ENCODE measurements around the gene CASZ1. TPM values are rescaled to one million over a fixed set of nuclear protein-coding genes. Genes with fewer than 3 reads are reported as not detected.

Gene CASZ1
- total RNA-seq, 2 experiments from 2014 or later, result 11.0 to 11.5 TPM

- H3K4me1 Mint-ChIP-seq, result peaks cover 17% of the 10 kb centered on the region
- peaks cover 6% of the 10 kb centered on the region for H3K27me3 Mint-ChIP-seq
- peak; percentile 8 for ATAC-seq (ENCODE audit: low read depth)
- peak; percentile 73 for DNase-seq
- H3K27ac Mint-ChIP-seq, result peak overlapping the region; percentile 82
- POLR2A ChIA-PET, result interaction anchor here (0.5 to 0.8 kb wide), 2 partner anchors 100 to 1325 kb away, joined by 3 to 5 read pairs; no protein-coding TSS in a partner anchor
- H3K36me3 Mint-ChIP-seq, result no peaks in the 10 kb centered on the region
- H3K9me3 Mint-ChIP-seq, result no peaks in the 10 kb centered on the region
- H3K4me3 Mint-ChIP-seq, result peak overlapping the region; percentile 88
Observed at GRCh38 chr1:10693497-10694273, 102.8 kb downstream of the CASZ1 start.

GRCh38 chr1:10693152-10693496, 103.3 kb downstream of the CASZ1 start:
- ATAC-seq (ENCODE audit: low read depth), result no peak
- Mint-ChIP-seq H3K4me1 (peaks cover 17% of the 10 kb centered on the region), H3K27ac (no peak overlapping the region), H3K4me3 (peak overlapping the region; percentile 88), H3K27me3 (peaks cover 6% of the 10 kb centered on the region), H3K9me3 (no peaks in the 10 kb centered on the region), H3K36me3 (no peaks in the 10 kb centered on the region)
- POLR2A ChIA-PET, result interaction anchor here (0.5 to 0.8 kb wide), 2 partner anchors 101 to 1326 kb away, joined by 3 to 5 read pairs; no protein-coding TSS in a partner anchor
- no peak for DNase-seq

GRCh38 chr1:10692401-10693021, 103.9 kb downstream of the CASZ1 start:
- Mint-ChIP-seq H3K4me3 (peak overlapping the region; percentile 88), H3K4me1 (peaks cover 17% of the 10 kb centered on the region)
- POLR2A ChIA-PET, result interaction anchor here (0.8 kb wide), 1 partner anchor 101 kb away, joined by 5 read pairs; no protein-coding TSS in a partner anchor

GRCh38 chr1:10691740-10692125, 104.7 kb downstream of the CASZ1 start:
- Mint-ChIP-seq H3K27ac (no peak overlapping the region), H3K27me3 (peaks cover 6% of the 10 kb centered on the region), H3K4me1 (peaks cover 17% of the 10 kb centered on the region), H3K9me3 (no peaks in the 10 kb centered on the region), H3K36me3 (no peaks in the 10 kb centered on the region), H3K4me3 (no peak overlapping the region)
- POLR2A ChIA-PET, result no interaction called here
- no peak for DNase-seq
- no peak for ATAC-seq (ENCODE audit: low read depth)

More at GRCh38 chr1:10692401-10693021, 103.9 kb downstream of the CASZ1 start:
- peak; percentile 71 for DNase-seq
- Mint-ChIP-seq H3K36me3 (no peaks in the 10 kb centered on the region), H3K27me3 (peaks cover 6% of the 10 kb centered on the region), H3K9me3 (no peaks in the 10 kb centered on the region), H3K27ac (no peak overlapping the region)
- ATAC-seq (ENCODE audit: low read depth), result peak; percentile 61

- POLR2A ChIA-PET, result no interaction called here
- Mint-ChIP-seq H3K27ac (no peak overlapping the region), H3K27me3 (peaks cover 2% of the 10 kb centered on the region), H3K36me3 (no peaks in the 10 kb centered on the region), H3K4me1 (peaks cover 15% of the 10 kb centered on the region), H3K9me3 (no peaks in the 10 kb centered on the region), H3K4me3 (no peak overlapping the region)
- ATAC-seq (ENCODE audit: low read depth), result no peak
- no peak for DNase-seq
Observed at GRCh38 chr1:10691075-10691739, 105.2 kb downstream of the CASZ1 start.

GRCh38 chr1:10690484-10690883, 106.0 kb downstream of the CASZ1 start:
- Mint-ChIP-seq H3K9me3 (no peaks in the 10 kb centered on the region), H3K27me3 (peaks cover under 1% of the 10 kb centered on the region), H3K36me3 (no peaks in the 10 kb centered on the region), H3K4me1 (peaks cover 14% of the 10 kb centered on the region), H3K27ac (no peak overlapping the region), H3K4me3 (no peak overlapping the region)
- DNase-seq (no peak), ATAC-seq (ENCODE audit: low read depth) (no peak)
- POLR2A ChIA-PET, result interaction anchor here (0.6 kb wide), 1 partner anchor 1313 kb away, joined by 3 read pairs; no protein-coding TSS in a partner anchor

- Mint-ChIP-seq H3K27ac (no peak overlapping the region), H3K27me3 (no peaks in the 10 kb centered on the region), H3K36me3 (no peaks in the 10 kb centered on the region), H3K4me3 (no peak overlapping the region), H3K4me1 (peaks cover 11% of the 10 kb centered on the region), H3K9me3 (no peaks in the 10 kb centered on the region)
- ATAC-seq (ENCODE audit: low read depth), result no peak
- POLR2A ChIA-PET, result no interaction called here
- no peak for DNase-seq
Observed at GRCh38 chr1:10688409-10688786, 108.0 kb downstream of the CASZ1 start.

- Mint-ChIP-seq H3K27ac (peak overlapping the region; percentile 63), H3K4me1 (peaks cover 6% of the 10 kb centered on the region), H3K9me3 (no peaks in the 10 kb centered on the region), H3K4me3 (no peak overlapping the region), H3K36me3 (no peaks in the 10 kb centered on the region), H3K27me3 (no peaks in the 10 kb centered on the region)
- POLR2A ChIA-PET, result no interaction called here
- ATAC-seq (ENCODE audit: low read depth), result no peak
- no peak for DNase-seq
Observed at GRCh38 chr1:10687782-10688408, 108.6 kb downstream of the CASZ1 start.

GRCh38 chr1:10687251-10687651, 109.2 kb downstream of the CASZ1 start:
- no peak for DNase-seq
- H3K4me1 Mint-ChIP-seq, result peaks cover under 1% of the 10 kb centered on the region
- POLR2A ChIA-PET, result no interaction called here
- H3K4me3 Mint-ChIP-seq, result no peak overlapping the region
- no peaks in the 10 kb centered on the region for H3K9me3 Mint-ChIP-seq
- no peak overlapping the region for H3K27ac Mint-ChIP-seq
- H3K36me3 Mint-ChIP-seq, result no peaks in the 10 kb centered on the region
- no peaks in the 10 kb centered on the region for H3K27me3 Mint-ChIP-seq
- no peak for ATAC-seq (ENCODE audit: low read depth)

- no peaks in the 10 kb centered on the region for H3K4me1 Mint-ChIP-seq
- POLR2A ChIA-PET, result no interaction called here
- ATAC-seq (ENCODE audit: low read depth), result no peak
Observed at GRCh38 chr1:10686404-10687040, 109.9 kb downstream of the CASZ1 start.

GRCh38 chr1:10685808-10686403, 110.5 kb downstream of the CASZ1 start:
- ATAC-seq (ENCODE audit: low read depth), result no peak
- Mint-ChIP-seq H3K4me3 (no peak overlapping the region), H3K27me3 (no peaks in the 10 kb centered on the region), H3K9me3 (no peaks in the 10 kb centered on the region), H3K36me3 (no peaks in the 10 kb centered on the region), H3K27ac (no peak overlapping the region), H3K4me1 (no peaks in the 10 kb centered on the region)
- POLR2A ChIA-PET, result no interaction called here
- DNase-seq, result no peak

More at GRCh38 chr1:10686404-10687040, 109.9 kb downstream of the CASZ1 start:
- Mint-ChIP-seq H3K27ac (no peak overlapping the region), H3K4me3 (no peak overlapping the region), H3K9me3 (no peaks in the 10 kb centered on the region), H3K36me3 (no peaks in the 10 kb centered on the region), H3K27me3 (no peaks in the 10 kb centered on the region)
- DNase-seq, result no peak

- no peaks in the 10 kb centered on the region for H3K36me3 Mint-ChIP-seq
- H3K9me3 Mint-ChIP-seq, result no peaks in the 10 kb centered on the region
- H3K4me1 Mint-ChIP-seq, result no peaks in the 10 kb centered on the region
- no peak for ATAC-seq (ENCODE audit: low read depth)
- POLR2A ChIA-PET, result interaction anchor here (0.6 kb wide), 1 partner anchor 562 kb away, joined by 3 read pairs; no protein-coding TSS in a partner anchor
- no peak overlapping the region for H3K27ac Mint-ChIP-seq
- no peak for DNase-seq
- H3K27me3 Mint-ChIP-seq, result no peaks in the 10 kb centered on the region
- no peak overlapping the region for H3K4me3 Mint-ChIP-seq
Observed at GRCh38 chr1:10685196-10685807, 111.1 kb downstream of the CASZ1 start.
